Raji (cell line): ENCODE measurements around the gene SBK3.

Source experiments
- POLR2A ChIP-seq: IDR thresholded peaks from 2 replicates; pipeline ENCODE4 v1.6.1; 2011; ENCODE audit warnings: low read depth, low read length, control low read depth; ENCODE audit not compliant: insufficient read depth

Gene SBK3

DNA sequence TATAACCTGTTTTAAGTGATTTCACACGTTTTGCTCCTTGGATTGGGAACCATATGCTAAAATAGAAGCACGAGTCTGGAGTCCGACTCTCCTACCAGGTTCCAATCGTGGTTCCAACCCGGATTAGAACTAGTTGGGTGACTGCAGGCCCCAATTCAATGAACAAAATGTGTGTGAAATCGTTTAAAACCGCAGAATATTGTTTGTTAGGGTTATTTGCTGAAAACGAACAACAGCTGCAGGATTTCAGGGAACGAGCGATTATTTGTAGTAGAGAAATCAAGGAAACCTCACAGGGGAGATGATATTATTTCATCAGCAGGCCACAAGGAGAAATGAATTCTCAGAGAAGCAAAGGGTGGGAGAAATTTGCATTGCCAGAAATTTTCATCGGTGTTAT lies 40.4 kb downstream of the SBK3 start:
- TF ChIP-seq POLR2A: no peak

DNA sequence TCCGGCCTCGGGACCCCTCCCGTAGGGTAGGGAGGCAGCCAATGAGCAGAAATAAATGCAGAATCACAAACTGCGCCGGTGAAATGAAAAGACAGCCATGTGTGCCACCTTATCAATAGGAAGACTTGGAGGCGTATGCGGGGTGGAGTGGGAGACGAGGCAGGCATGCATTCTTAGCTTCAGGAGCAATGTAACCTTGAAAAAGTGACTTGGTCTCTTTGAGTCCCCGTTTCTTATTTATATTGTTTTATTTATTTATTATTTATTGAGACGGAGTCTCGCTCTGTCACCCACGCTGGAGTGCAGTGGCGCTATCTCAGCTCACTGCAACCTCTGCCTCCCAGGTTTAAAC lies 41.1 kb downstream of the SBK3 start:
- TF ChIP-seq POLR2A: no peak

DNA sequence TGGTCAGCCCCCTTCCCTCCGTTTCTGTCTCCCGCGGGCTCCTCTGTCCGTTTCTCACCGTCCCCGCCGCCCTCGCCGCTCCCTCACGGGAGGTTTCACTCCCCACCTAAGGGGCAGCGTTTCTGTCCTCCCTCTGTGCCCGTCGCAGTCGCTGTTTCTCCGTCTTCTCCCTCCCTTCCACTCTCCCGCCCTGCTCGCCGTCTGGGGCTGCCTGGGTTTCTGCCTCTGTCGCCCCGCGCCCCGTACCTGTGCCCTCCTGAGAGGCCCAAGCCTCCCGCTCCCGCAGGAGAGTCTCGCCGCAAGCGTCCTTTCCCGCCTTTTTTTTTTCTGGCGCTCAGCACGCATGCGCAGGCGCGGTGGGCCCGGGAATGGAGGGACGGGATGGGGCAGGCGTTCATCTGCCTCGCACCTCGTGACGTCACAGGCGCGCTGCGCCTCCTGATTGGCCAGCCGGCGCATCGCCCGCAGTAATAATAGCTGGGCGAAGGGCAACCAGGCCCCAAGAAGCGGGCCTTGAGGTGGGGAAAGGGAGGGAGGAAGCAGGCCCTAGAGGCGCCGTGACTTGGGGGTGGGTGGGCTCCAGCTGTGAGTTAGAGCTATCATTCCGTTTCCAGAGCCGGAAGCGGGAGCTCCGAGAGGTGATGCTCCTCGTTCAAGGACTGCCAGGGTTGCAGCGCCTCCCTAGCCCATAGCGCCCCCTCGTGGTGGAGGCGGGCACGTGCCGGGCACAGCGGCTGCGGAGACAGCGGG lies 41.7 kb downstream of the SBK3 start:
- TF ChIP-seq POLR2A: peak; percentile 40; the same call in 1 of the 2 replicates

DNA sequence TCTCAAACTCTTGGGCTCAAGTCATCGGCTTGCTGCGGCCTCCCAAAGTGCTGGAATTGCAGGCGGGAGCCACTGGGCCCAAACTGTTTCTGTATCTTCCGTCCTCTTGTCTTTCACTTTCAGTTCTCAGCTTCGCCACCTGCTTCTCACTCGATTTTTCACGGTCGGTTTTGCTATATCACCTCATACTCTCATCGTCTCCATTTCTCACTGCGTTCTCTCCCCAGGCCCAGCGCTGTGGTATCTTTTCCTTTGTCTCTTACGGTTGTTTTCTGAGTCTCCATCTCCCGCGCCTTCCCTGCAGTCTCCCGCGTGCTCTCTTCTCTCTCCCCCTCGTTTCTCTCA lies 42.2 kb downstream of the SBK3 start:
- TF ChIP-seq POLR2A: no peak

DNA sequence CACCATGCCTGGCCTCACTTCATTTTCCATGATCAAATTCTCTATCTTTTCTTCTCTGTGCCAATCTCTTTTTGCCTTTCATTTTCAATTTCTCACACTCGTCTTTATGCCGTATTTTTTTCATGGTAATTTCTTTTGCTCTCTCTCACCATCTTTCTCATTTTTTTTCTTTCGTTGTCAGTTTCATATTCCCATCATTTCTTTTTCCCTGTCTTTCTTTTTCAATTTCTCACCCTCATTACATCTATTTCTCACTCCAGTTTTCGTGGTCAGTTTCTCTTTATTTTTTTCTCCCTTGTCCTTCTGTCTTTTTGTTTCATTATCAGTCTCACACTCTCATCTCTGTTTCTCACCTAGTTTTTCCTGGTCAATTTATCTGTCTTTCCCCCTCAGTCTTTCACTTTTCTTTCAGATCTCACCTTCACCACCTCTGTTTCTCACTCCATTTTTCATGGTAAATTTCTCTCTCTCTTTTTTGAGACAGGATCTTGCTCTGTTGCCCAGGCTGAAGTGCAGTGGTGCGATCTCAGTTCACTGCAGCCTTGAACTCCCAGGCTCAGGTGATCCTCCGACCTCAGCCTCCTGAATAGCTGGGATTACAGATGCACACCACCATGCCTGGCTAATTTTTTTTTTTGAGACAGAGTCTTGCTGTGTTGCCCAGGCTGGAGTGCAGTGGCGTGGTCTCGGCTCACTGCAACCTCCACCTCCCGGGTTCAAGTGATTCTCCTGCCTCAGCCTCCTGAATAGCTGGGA lies 43.0 kb downstream of the SBK3 start:
- TF ChIP-seq POLR2A: no peak

DNA sequence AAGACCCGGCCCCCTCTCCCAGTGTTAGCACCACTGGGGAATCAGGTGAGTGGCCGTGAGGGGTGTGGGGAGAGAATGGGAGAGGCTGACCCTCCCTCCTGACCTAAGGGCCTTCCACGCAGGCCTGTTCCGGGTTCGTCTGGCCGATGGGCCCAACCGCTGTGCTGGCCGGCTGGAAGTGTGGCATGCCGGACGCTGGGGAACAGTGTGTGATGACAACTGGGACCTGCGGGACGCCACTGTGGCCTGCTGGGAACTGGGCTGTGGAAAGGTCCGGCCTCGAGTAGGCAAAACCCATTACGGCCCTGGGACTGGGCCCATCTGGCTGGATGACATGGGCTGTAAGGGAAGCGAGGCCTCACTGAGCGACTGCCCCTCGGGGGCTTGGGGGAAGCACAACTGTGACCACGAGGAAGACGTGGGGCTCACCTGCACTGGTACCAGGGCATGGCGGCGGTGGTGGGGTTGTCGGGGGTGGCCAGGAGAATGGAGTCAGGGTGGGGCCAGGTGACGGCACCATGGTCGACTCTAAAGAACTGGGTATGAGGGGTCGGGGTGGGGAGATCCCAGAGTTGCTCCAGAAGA lies 44.9 kb downstream of the SBK3 start:
- TF ChIP-seq POLR2A: no peak

DNA sequence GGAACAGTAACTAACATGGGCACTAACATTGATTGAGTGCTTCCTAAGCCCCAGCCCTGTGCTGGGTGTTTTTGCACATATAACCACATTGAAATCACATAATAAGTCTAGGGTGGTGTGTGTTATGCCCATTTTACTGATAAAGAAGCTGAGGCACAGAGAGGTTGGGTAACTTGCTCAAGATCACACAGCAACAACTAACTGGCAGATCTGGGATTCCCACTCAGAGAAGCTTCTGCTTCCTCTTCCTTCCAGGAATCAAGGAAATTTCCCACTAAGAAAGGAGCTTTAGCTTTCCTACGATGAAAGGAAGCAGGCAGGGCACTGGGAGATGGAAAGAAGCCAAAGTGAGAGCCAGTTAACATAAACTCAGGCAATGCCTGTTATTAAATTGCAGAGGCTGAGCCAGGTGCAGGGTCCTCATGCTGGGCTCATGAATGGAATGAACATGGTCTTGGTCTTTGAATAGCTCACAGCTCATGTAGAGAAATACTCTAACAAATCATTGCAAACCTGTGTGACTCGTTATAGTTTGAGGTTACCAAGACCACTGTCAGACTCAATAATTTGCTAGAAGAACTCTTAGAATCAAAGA lies 47.0 kb downstream of the SBK3 start:
- no peak for TF ChIP-seq POLR2A

DNA sequence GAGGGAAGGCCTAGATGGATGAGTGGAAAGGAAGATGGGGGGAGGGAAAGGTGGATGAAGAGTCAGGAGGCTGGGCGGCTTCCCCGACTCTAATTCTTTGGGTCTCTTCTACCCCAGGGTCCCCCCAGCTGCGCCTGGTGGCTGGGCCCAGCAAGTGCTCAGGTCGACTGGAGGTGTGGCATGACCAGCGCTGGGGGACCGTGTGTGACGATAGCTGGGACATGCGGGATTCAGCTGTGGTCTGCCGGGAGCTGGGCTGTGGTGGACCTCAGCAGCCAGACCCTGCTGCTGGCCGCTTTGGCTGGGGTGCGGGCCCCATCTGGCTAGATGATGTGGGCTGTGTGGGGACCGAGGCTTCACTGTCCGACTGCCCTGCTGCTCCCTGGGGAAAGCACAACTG lies 47.6 kb downstream of the SBK3 start:
- no peak for TF ChIP-seq POLR2A

DNA sequence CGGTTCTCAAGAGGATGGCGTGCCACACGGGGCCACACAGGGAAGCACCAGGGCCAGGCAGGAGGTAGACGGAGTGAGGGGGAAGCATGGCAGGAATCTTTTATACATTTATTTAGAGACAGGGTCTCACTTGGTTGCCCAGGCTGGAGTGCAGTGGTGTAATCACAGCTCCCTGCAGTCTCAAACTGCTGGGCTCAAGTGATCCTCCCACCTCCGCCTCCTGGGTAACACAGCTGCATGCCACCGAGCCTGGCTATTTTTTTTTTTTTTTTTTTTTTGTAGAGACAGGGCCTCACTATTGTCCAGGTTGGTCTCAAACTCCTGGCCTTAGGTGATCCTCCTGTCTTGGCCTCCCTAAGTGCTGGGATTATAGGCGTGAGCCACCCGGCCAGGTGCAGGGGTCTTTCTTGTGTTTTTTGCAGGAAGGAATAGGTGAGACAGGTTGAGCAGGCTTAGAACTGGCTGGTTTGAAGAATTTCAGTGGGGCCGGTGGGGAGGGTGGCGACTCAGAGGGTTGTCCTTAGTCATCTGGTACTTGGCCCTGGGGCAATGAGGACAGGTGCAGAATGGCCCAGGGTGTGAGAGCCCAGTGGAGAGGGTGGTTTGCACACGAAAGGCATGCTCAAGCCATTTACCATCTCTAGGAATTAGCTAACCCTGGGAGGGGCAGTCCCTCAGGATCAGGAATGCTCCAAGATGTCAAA lies 49.5 kb downstream of the SBK3 start:
- no peak for TF ChIP-seq POLR2A

DNA sequence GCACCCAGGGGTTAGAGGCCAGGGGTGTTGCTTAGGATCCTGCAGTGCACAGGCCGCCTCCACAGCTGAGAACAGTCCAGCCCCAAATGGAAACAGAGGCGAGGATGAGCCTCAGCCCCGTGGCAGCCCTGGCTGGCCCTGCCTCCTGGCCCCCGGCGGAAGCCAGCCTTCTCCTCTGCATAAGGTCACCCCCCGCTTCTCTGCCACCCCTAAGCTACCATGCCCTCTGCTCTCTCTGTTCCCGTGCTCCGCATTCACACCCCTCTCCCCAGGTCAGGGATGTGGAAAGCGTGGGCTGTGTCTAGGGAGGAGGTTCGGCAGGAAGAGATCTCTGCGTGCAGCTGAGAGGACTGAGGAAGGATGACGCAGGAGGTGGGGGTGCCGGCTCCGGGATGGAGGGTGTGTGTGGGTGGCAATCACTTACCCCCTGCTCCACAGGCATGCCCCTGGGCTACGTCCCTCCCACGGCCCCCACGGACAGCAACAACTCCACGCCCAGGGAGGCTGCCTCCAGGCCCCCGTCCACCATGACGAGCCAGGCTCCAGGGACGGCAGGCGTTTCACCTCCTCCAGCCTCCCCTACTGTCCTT lies 51.1 kb downstream of the SBK3 start:
- TF ChIP-seq POLR2A: no peak

DNA sequence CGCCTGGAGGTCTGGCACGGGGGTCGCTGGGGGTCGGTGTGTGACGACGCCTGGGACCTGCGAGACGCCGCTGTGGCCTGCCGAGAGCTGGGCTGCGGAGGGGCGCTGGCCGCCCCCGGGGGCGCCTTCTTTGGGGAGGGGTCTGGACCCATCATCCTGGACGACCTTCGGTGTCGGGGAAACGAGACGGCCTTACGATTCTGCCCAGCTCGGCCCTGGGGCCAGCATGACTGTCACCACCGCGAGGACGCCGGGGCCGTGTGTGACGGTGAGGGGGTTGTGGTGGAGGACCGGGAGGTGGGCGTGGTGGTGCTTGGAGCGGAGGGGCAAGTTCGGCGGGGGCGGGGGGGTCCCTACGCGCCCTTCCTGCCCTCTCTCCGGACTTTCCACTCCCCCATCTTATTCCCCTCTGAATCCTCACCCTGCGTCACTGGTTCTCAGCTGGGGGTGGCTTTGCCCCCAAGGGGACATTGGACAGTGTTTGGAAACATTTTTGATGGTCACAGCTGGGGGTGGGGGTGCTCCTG lies 51.6 kb downstream of the SBK3 start:
- TF ChIP-seq POLR2A: no peak

DNA sequence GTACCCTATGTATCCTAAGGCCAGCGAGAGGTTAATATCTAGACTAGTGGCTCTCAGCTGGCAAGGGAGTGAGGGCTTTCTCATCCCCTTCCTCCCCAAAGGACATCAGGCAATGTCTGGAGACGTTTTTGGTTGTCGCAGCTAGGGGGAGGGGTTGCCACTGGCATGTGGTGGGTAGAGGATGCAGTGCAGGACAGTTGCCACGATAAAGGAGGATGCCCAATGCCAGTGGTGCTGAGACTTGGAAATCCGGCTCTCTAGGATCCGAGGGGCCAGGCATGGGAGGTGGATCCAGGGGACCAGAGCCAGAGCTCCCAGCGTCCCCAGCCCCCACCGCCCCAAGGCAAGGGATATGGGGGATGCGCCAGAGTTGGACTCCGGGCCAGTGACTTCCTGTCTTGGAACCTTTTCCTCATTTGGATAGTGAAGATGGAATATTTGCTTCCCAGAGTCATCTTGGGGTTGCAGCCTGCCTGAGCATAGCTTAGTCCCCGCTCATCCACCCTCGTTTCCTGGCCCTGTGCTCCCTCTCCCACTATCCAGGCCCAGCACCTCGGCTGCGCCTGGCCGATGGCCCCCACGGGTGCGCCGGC lies 52.2 kb downstream of the SBK3 start:
- TF ChIP-seq POLR2A: no peak

DNA sequence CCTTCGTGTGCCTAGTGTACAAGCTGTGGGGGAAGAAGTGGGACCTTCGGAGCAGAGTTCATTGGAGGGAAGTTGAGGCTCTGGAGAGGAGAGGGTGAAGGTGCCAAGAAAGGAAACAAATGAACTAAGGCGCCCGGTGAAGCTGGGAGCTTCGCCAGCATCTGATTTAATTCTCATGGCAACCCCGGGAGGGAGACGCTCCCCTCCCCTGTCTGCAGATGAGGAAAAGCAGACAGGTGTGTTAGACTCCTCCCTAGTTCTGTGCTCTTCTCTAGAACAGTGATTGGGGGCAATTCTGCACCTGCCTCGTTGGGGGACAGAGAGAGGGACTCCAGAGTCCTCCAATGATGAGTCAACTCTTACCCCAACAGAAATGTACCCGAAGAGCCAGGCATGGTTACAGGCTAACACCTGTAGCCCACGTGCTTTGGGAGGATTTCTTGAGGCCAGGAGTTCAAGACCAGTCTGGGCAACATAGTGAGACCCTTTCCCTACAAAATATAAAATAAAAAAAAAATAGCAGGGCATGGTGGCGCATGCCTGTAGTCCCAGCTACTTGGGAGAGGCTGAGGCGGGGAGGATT lies 52.9 kb downstream of the SBK3 start:
- TF ChIP-seq POLR2A: no peak

DNA sequence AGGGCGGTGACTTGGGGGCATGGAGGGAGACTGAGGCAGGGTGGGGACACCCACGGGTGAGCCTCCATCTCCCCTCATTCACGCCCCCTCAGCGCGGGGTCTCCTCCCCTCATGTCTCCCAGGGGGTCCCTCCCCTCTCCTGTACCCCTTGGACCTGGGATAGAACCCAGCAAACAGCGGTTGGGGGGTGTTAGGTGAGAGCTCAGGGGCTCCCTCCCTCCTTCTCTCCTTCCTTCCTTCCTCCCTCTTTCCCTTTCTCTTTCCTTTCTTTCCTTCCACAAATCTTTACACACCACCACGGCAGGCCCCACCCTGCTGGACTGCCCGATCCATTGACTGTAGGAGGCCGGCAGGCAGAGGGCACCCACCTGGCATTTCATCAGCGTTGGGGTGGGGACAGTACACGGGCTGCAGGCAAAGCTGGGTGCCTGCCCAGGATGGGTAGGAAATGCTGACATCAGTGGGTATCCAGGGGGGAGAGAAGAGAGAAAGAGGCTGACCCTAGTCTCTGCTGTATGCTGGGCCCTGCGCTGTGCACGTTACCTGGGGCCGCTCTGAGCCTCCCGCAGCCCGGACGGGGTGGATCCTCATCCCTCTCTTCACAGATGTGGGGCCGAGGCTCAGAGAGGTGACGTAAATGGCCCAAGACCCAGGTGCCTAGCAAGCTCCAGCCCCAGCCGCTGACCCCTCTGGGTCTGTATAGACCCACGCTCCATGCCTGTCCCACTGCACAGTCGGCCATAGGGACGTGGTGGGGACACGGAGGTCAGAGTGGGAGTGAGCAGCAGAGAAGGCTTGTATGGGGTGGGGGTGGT lies 53.6 kb downstream of the SBK3 start:
- TF ChIP-seq POLR2A: no peak
